ENCODE results near the gene THSD4.

THSD4 gene

DNA sequence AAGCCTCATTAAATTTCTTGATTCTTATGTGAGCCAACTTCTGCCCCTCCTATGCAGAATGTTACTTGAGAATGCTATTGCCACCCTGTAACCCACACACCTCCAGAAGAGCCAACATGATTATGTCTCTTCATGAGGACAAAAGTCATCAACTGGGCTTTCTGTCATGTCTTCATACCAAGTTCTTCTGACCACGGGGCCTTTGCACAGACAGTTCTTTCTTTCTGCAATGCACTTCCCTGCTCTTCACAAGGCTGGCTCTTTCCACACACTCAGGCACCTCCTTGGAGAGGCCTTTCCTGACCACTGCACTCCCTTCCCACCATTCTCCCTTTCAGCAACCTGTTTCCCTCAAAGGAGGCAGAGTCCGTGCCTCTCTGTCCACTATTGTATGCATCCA, 587.2 kb downstream of the THSD4 start:
- no peak for TF ChIP-seq SUZ12 (IDR thresholded peaks at IDR 0.05; ENCODE audit: extremely low read depth, insufficient read depth, insufficient read length)
- no peak for TF ChIP-seq YY1 (IDR thresholded peaks at IDR 0.05; ENCODE audit: insufficient read depth, insufficient read length)
- no peak for TF ChIP-seq ZNF274 (IDR thresholded peaks at IDR 0.05; ENCODE audit: low read depth, low read length)
- Histone ChIP-seq H3K9ac (ENCODE audit: insufficient read length, low read depth) (no peak overlapping the region), H3K4me1 (ENCODE audit: insufficient read depth, insufficient read length) (no peaks in the 10 kb centered on the region), H3K4me3 (ENCODE audit: insufficient read length, low read depth) (no peak overlapping the region), H3K36me3 (ENCODE audit: insufficient read depth, insufficient read length, low read length) (no peaks in the 10 kb centered on the region), H3K27me3 (ENCODE audit: insufficient read depth, insufficient read length) (no peaks in the 10 kb centered on the region), H3K9me3 (ENCODE audit: insufficient read depth, low read length) (no peaks in the 10 kb centered on the region)
- DNase-seq (ENCODE audit: low read depth, low spot score) = no peak

GRCh38 chr15:71705151-71705550, 589.9 kb downstream of the THSD4 start:
- Histone ChIP-seq H3K27me3 (ENCODE audit: insufficient read depth, insufficient read length) (no peaks in the 10 kb centered on the region), H3K9ac (ENCODE audit: insufficient read length, low read depth) (no peak overlapping the region), H3K4me3 (ENCODE audit: insufficient read length, low read depth) (no peak overlapping the region), H3K9me3 (ENCODE audit: insufficient read depth, low read length) (no peaks in the 10 kb centered on the region), H3K4me1 (ENCODE audit: insufficient read depth, insufficient read length) (no peaks in the 10 kb centered on the region), H3K36me3 (ENCODE audit: insufficient read depth, insufficient read length, low read length) (no peaks in the 10 kb centered on the region)
- peak; percentile 43 for DNase-seq (ENCODE audit: low read depth, low spot score)
- TF ChIP-seq ZNF274 (IDR thresholded peaks at IDR 0.05; ENCODE audit: low read depth, low read length) (no peak), YY1 (IDR thresholded peaks at IDR 0.05; ENCODE audit: insufficient read depth, insufficient read length) (no peak), SUZ12 (IDR thresholded peaks at IDR 0.05; ENCODE audit: extremely low read depth, insufficient read depth, insufficient read length) (no peak)

DNA sequence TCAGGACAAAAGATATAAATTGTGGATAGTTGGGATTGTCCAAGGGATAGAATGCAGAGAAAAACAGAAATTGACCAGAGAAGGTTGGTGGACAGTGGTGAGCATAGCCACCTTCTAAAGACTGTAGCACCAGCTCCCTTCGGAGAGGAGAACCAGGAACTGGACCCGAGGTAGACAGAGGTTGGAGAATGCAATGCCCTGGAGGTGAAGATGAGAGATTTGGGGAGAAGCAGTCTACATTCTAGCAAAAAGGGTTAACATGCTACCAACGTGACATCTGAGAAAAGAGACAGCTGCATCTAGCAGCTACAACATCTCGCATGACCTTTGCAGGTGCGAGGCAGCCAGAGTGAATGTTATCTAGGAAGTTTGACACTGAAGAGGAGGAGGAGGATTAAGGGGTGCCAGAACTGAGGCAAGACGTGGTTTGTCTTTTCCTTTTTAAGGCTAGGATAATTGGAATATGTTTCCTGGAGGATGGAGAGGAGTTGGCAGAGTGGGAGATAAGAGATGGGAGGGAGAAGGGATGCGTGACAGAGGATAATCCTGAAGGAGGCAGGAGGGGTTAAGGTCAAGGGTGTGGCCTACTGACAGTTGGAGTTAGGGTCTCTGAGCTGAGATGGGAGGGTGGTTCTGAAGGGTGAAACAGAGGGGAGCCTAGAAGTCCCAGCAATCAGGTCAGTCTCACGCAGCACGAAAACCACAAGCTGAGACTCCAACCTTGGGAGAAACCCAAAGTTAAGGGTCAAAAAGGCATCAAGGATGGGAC, 591.4 kb downstream of the THSD4 start:
- H3K9me3 ChIP-seq (ENCODE audit: insufficient read depth, low read length) = no peaks in the 10 kb centered on the region
- H3K4me1 ChIP-seq (ENCODE audit: insufficient read depth, insufficient read length) = no peaks in the 10 kb centered on the region
- H3K36me3 ChIP-seq (ENCODE audit: insufficient read depth, insufficient read length, low read length) = no peaks in the 10 kb centered on the region
- no peak for TF ChIP-seq SUZ12 (IDR thresholded peaks at IDR 0.05; ENCODE audit: extremely low read depth, insufficient read depth, insufficient read length)
- no peak for TF ChIP-seq ZNF274 (IDR thresholded peaks at IDR 0.05; ENCODE audit: low read depth, low read length)
- no peak for TF ChIP-seq YY1 (IDR thresholded peaks at IDR 0.05; ENCODE audit: insufficient read depth, insufficient read length)
- H3K9ac ChIP-seq (ENCODE audit: insufficient read length, low read depth) = no peak overlapping the region
- DNase-seq (ENCODE audit: low read depth, low spot score) = no peak
- H3K4me3 ChIP-seq (ENCODE audit: insufficient read length, low read depth) = no peak overlapping the region
- no peaks in the 10 kb centered on the region for H3K27me3 ChIP-seq (ENCODE audit: insufficient read depth, insufficient read length)

- H3K9ac ChIP-seq (ENCODE audit: insufficient read length, low read depth) = no peak overlapping the region
- no peak overlapping the region for H3K4me3 ChIP-seq (ENCODE audit: insufficient read length, low read depth)
- no peaks in the 10 kb centered on the region for H3K4me1 ChIP-seq (ENCODE audit: insufficient read depth, insufficient read length)
- H3K9me3 ChIP-seq (ENCODE audit: insufficient read depth, low read length) = no peaks in the 10 kb centered on the region
- H3K27me3 ChIP-seq (ENCODE audit: insufficient read depth, insufficient read length) = no peaks in the 10 kb centered on the region
- no peaks in the 10 kb centered on the region for H3K36me3 ChIP-seq (ENCODE audit: insufficient read depth, insufficient read length, low read length)
- no peak for DNase-seq (ENCODE audit: low read depth, low spot score)
- TF ChIP-seq ZNF274 (IDR thresholded peaks at IDR 0.05; ENCODE audit: low read depth, low read length) = no peak
- no peak for TF ChIP-seq SUZ12 (IDR thresholded peaks at IDR 0.05; ENCODE audit: extremely low read depth, insufficient read depth, insufficient read length)
- no peak for TF ChIP-seq YY1 (IDR thresholded peaks at IDR 0.05; ENCODE audit: insufficient read depth, insufficient read length)
These were observed 592.2 kb downstream of the THSD4 start for GRCh38 chr15:71707230-71708050.

GRCh38 chr15:71708051-71708429, 592.8 kb downstream of the THSD4 start:
- Histone ChIP-seq H3K4me1 (ENCODE audit: insufficient read depth, insufficient read length) (no peaks in the 10 kb centered on the region), H3K27me3 (ENCODE audit: insufficient read depth, insufficient read length) (no peaks in the 10 kb centered on the region), H3K4me3 (ENCODE audit: insufficient read length, low read depth) (no peak overlapping the region), H3K36me3 (ENCODE audit: insufficient read depth, insufficient read length, low read length) (no peaks in the 10 kb centered on the region), H3K9ac (ENCODE audit: insufficient read length, low read depth) (no peak overlapping the region), H3K9me3 (ENCODE audit: insufficient read depth, low read length) (no peaks in the 10 kb centered on the region)
- no peak for DNase-seq (ENCODE audit: low read depth, low spot score)
- no peak for TF ChIP-seq ZNF274 (IDR thresholded peaks at IDR 0.05; ENCODE audit: low read depth, low read length)
- no peak for TF ChIP-seq SUZ12 (IDR thresholded peaks at IDR 0.05; ENCODE audit: extremely low read depth, insufficient read depth, insufficient read length)
- no peak for TF ChIP-seq YY1 (IDR thresholded peaks at IDR 0.05; ENCODE audit: insufficient read depth, insufficient read length)

DNA sequence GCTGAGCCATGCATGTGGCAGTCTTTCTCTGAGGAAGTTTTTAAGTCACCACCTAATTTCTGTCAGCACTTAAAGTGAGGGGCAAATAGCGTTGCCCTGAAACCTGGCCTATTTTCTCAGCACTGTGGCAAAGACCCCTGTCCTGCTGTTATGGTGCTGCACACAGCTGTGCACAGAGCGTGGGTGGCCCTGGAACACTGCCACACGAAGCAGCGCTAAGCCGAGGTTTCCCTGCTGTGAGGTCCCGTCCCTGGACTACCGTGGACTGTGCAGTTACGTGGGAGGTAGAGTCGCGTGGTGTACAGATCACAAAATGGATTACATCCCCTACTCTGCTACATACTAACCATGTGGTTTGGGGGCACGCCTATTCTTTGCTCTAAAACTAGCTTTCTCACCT, 593.5 kb downstream of the THSD4 start:
- H3K4me3 ChIP-seq (ENCODE audit: insufficient read length, low read depth) = no peak overlapping the region
- no peaks in the 10 kb centered on the region for H3K27me3 ChIP-seq (ENCODE audit: insufficient read depth, insufficient read length)
- H3K9me3 ChIP-seq (ENCODE audit: insufficient read depth, low read length) = no peaks in the 10 kb centered on the region
- no peak for DNase-seq (ENCODE audit: low read depth, low spot score)
- H3K4me1 ChIP-seq (ENCODE audit: insufficient read depth, insufficient read length) = no peaks in the 10 kb centered on the region
- no peak overlapping the region for H3K9ac ChIP-seq (ENCODE audit: insufficient read length, low read depth)
- H3K36me3 ChIP-seq (ENCODE audit: insufficient read depth, insufficient read length, low read length) = no peaks in the 10 kb centered on the region
- no peak for TF ChIP-seq ZNF274 (IDR thresholded peaks at IDR 0.05; ENCODE audit: low read depth, low read length)
- TF ChIP-seq SUZ12 (IDR thresholded peaks at IDR 0.05; ENCODE audit: extremely low read depth, insufficient read depth, insufficient read length) = no peak
- no peak for TF ChIP-seq YY1 (IDR thresholded peaks at IDR 0.05; ENCODE audit: insufficient read depth, insufficient read length)

- Histone ChIP-seq H3K9ac (ENCODE audit: insufficient read length, low read depth) (no peak overlapping the region), H3K4me3 (ENCODE audit: insufficient read length, low read depth) (no peak overlapping the region), H3K4me1 (ENCODE audit: insufficient read depth, insufficient read length) (no peaks in the 10 kb centered on the region), H3K36me3 (ENCODE audit: insufficient read depth, insufficient read length, low read length) (no peaks in the 10 kb centered on the region), H3K27me3 (ENCODE audit: insufficient read depth, insufficient read length) (no peaks in the 10 kb centered on the region), H3K9me3 (ENCODE audit: insufficient read depth, low read length) (no peaks in the 10 kb centered on the region)
- TF ChIP-seq ZNF274 (IDR thresholded peaks at IDR 0.05; ENCODE audit: low read depth, low read length) (no peak), SUZ12 (IDR thresholded peaks at IDR 0.05; ENCODE audit: extremely low read depth, insufficient read depth, insufficient read length) (no peak), YY1 (IDR thresholded peaks at IDR 0.05; ENCODE audit: insufficient read depth, insufficient read length) (no peak)
- no peak for DNase-seq (ENCODE audit: low read depth, low spot score)
These were observed 594.6 kb downstream of the THSD4 start for GRCh38 chr15:71709808-71710418.

Measured in NT2/D1 (cell line).